KG1 (cell line): Measurements from ENCODE around the gene SCAPER.
A peak's percentile ranks its signal among the peaks of the same experiment; 100 is the strongest.

Experiments
- DNase-seq: peaks from one replicate; lab custom pipeline; 2025; lab: John Stamatoyannopoulos, UW

Gene SCAPER, protein sequence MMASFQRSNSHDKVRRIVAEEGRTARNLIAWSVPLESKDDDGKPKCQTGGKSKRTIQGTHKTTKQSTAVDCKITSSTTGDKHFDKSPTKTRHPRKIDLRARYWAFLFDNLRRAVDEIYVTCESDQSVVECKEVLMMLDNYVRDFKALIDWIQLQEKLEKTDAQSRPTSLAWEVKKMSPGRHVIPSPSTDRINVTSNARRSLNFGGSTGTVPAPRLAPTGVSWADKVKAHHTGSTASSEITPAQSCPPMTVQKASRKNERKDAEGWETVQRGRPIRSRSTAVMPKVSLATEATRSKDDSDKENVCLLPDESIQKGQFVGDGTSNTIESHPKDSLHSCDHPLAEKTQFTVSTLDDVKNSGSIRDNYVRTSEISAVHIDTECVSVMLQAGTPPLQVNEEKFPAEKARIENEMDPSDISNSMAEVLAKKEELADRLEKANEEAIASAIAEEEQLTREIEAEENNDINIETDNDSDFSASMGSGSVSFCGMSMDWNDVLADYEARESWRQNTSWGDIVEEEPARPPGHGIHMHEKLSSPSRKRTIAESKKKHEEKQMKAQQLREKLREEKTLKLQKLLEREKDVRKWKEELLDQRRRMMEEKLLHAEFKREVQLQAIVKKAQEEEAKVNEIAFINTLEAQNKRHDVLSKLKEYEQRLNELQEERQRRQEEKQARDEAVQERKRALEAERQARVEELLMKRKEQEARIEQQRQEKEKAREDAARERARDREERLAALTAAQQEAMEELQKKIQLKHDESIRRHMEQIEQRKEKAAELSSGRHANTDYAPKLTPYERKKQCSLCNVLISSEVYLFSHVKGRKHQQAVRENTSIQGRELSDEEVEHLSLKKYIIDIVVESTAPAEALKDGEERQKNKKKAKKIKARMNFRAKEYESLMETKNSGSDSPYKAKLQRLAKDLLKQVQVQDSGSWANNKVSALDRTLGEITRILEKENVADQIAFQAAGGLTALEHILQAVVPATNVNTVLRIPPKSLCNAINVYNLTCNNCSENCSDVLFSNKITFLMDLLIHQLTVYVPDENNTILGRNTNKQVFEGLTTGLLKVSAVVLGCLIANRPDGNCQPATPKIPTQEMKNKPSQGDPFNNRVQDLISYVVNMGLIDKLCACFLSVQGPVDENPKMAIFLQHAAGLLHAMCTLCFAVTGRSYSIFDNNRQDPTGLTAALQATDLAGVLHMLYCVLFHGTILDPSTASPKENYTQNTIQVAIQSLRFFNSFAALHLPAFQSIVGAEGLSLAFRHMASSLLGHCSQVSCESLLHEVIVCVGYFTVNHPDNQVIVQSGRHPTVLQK (N-terminal part only)

DNA sequence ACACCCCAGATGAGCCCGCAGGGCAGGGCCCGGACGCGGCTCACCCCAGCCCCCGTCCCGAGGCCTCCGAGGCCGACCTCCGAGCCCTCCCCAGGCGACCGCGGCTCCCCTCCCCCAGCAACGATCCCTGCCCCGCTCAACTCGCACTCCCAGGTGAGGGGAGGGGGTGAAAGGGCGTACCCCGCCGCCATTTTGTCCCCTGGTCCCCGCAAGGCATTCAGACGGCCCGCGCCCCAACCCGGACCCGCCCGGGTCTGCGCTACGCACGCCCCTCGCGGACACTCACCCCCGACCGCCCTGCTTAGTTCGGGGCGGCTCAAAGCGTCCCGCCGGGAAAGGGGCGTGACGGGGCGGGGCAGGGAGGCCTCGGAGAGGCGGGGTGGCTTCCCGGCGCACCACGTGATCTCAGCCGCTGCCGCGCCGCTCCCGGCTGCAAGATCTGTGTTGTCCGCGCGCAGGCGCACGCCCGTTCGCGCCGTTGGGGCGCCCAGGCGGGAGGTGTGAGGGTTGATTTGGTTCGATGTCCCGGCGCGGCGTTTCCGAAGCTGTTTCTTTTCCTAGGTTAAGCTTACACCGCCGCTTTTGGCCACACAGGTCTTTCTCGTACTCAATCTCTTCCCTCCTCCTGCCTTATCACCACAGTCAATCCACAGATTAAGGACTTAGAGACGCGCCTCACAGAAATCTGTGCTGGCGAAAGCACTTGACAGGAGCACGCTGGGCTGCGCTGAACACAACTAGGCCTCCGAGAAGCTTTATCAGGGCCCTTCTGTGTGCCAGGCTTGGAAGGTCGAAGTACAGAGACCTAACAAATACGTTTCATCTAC, at the start of gene SCAPER:
Gene SCAPER, minus strand, starts transcription at position 328 of the 827 bp plus-strand sequence. CDS start 21,523 bp downstream, outside the sequence.
- peak; percentile 84 for DNase-seq

- DNase-seq, result no peak
Observed at GRCh38 chr15:76954744-76955143, 49.6 kb upstream of the SCAPER start.

DNA sequence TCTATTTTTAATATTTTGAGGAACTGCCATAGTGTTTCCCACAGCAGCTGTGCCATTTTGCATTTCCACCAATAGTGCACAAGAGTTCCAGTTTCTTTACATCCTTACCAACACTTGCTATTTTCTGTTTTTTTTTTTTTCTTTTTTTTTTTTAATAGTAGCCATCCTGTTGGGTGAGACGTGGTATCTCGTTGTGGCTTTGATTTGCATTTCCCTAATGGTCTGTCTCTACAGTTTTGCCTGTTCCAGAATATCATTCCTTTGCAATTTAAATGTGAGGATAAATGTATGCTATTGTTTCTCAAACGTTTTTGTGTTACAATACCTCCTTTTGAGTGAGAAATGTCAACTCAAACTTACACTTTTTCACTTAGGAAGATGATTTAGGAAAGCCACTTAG, 48.8 kb upstream of the SCAPER start:
- no peak for DNase-seq

DNA sequence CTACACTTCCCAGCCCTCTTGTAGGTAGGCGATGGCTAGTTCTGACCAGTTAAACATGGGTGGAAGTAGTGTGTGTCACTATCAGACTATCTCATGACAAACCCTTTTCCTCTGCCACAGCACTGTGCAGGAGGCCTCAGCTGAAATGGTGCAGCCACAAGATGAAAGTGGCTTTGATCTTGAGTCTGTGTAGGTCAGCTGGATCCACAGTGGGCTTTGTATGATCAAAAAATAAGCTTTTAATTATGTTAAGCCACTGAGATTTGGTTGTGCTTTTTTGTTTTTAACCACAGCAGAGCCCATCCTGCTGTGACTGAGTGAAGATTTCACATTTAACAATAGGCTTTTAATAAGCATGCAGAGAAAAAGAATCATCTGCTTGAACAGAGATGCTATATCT, 46.1 kb upstream of the SCAPER start:
- DNase-seq, result no peak

GRCh38 chr15:76947454-76947853, 42.3 kb upstream of the SCAPER start:
- no peak for DNase-seq

DNA sequence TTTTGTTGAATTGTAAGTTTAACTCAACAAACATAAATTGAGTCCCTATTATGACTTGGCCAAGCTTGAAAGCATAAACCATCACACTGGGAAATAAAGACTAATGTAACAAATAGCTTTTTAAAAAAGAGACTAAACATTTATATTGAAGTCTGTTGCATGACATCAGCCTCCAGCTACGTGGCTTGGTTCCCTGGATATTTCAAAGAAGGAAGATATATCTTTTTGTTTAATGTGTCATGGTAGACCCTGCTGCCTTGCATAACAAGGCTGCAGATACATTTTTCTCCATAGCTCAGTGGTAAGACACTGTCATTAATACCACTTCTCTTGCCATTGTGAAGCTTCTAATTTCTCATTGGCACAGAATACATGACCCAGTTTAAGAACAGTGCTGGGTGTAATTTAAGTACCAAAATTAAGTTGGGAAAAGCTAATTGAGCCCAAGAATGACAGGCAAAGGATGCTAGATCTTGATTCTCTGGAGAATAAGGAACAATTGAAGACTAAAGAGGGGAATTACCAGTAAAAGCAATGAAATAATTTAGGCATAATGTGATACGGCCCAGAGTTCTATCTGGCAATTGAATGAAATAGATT, 40.5 kb upstream of the SCAPER start:
- no peak for DNase-seq

DNA sequence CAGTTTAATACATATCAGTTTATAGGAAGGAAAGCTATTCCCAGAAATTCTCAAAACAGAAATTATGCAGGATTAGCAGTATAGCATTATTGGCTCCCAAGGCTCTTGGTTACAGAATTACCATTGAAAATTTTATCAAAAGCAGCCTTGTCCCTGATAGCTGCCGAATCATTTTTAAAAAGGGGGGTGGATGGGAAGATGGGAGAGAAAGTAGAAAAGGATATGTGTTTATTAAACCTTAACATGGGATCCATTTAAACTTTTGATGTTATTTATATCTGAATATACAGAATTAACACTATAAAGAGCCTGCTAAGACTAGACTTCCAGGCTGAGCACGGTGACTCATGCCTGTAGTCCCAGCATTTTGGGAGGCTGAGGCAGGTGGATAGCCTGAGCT, 37.2 kb upstream of the SCAPER start:
- DNase-seq, result no peak

- DNase-seq, result no peak
Observed at GRCh38 chr15:76941636-76942035, 36.5 kb upstream of the SCAPER start.

DNA sequence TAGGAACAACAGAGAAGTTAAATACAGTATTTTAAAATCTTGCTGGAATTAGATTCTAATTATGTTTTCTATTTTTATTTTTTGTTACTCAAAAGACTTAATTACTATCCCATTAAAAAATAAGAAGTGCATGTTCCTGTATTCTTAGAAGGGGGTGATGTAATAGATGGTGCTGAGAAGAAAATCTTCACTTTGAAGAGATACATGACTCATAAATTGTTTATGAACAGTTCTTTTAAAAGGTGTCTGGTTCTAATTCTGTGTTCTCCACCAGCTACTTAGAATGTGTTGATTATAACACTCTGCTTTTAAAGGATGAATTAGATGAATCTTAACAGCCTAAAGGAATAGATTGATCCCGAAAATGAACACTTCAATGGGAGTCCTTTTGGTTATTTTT, 34.6 kb upstream of the SCAPER start:
- no peak for DNase-seq

DNA sequence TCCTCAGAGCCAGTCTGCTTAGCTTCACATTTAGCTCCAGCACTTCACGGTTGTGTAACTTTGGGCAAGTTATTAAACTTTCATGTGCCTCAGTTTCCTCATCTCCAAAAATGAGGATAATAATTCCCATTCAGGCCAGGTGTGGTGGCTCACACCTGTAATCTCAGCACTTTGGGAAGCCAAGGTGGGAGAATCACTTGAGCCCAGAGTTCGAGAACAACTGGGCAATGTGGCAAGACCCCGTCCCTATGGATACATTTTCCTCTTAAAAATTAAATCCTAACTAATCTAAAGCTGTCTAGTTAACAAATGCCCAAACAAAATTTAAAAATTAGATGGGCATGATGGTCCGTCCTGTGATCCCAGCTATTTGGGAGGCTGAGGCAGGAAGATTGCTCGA, 33.6 kb upstream of the SCAPER start:
- no peak for DNase-seq

DNA sequence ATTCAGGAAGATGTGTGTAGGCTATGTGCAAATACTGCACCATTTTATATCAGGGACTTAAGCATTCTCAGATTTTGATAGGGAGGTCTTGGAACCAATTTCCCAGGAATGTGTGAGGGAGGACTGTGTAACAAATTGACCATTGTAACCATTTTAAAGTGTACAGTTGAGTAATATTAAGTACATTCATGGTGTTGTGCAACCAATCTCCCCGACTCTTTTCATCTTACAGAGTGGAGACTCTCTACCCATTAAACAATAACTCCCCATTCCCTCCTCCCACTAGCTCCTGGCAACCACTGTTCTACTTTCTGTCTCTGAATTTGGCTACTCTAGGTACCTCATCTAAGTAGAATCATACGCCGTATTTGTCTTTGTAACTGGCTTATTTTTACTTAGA, 31.5 kb upstream of the SCAPER start:
- DNase-seq, result no peak

GRCh38 chr15:76935620-76936019, 30.5 kb upstream of the SCAPER start:
- DNase-seq, result no peak

- no peak for DNase-seq
Observed at GRCh38 chr15:76932135-76932966, 27.2 kb upstream of the SCAPER start.

DNA sequence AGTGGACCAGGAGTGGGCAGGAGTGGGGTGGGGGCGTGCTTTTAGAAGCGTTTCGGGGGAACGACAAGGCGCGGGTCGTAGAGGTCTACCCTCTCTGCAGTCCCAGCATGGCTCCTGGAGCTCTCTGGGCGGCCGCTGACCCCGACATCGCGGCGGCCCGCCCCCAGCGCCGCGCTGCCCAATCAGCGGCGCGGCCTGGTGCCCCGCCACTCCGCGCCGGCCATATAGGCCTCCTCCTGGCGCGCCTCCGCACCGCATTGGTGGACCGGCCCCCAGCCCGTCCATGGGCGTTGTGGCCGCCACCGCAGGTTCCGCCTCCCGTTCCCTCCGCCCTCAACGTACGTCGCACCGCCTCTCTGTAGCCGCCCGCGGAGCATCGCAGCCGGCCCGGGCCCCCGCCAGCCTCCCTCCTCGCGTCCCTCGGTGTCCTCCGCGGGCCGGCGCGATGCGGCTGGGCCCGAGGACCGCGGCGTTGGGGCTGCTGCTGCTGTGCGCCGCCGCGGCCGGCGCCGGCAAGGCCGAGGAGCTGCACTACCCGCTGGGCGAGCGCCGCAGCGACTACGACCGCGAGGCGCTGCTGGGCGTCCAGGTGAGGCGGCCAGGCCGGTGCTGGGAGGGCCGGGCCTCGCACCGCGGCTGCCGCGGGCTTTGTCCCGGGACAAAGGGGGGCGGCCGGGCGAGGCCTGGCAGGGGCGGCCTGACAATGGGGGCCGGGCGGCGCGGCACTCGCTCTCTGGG, 26.4 kb upstream of the SCAPER start, which contains the start of gene RCN2:
Gene RCN2, plus strand, starts transcription at position 353 of the 738 bp plus-strand sequence. Its CDS starts 93 bp downstream, at position 446.
- DNase-seq, result peak; percentile 89

GRCh38 chr15:76930831-76931396, 25.8 kb upstream of the SCAPER start:
- peak; percentile 53 for DNase-seq

DNA sequence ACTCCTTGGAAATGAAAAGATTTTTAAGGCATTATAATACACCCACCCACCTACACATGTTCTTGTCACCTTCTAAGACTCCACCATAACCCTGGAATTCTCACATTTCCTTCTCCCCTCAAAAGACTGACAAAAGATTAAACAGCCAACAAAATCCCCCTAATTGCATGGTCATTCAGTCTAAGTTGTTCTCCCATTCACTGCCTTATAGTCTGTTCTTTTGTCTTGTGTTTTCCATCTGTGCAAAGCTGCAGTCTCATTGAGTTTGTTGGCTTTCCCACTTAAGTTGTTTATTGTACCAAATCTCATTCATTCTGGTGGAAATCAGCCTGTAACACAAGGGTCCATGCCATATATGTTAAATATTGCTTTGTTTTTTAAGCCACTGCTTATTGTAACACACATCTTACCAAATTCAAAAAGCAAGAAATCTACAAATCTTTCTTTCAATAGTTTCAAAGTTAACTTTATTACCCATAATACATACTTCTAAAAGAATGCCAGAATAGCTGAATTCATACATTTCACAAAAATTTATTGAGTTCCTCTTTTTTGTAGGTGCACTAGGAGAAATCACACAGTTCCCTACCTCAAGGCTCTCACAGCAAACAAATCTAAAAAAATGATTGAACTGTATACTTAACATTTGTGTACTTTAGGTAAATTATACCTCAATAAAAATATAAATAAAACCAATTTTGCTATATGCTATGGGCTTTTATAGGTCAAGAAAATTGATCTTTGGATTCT, 24.0 kb upstream of the SCAPER start:
- DNase-seq, result no peak

GRCh38 chr15:76928201-76928600, 23.1 kb upstream of the SCAPER start:
- DNase-seq, result no peak

DNA sequence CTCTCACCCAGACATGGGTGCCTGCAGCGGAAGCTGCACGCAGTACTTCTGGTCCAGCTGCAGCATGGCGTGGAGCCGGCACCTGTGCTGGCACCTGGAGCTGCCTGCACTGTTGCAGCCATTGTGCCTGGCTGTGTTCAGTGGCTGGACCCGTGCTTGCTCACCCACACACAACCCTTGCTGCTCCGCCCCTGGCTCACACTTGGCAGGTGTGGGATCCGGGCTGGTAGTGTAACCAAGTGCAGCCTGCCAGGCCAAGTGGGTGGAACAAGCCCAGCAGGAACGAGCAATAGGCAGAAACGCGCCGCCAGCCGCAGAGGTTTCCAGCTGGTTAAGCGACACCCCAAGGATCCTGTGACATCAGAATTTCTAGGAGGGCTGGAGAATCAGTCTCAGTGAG, 11.2 kb upstream of the SCAPER start:
- DNase-seq, result no peak
